Liver (tissue), 3 donors: ENCODE results near the gene PRRG3.

Experiments used
- EGR1 ChIP-seq, 2 donors: IDR thresholded peaks; 2 replicates each; pipeline ENCODE4 v1.6.1; 2016 to 2018; ENCODE audit warnings: antibody characterized with exemption in 2 of 2, low read depth in 2 of 2
- FOXA2 ChIP-seq: IDR thresholded peaks from 2 replicates; pipeline ENCODE4 v1.6.1; 2016; ENCODE audit warnings: antibody characterized with exemption
- JUND ChIP-seq, 2 donors: IDR thresholded peaks; 2 replicates each; pipeline ENCODE4 v1.6.1; 2016; ENCODE audit warnings: antibody characterized with exemption in 2 of 2
- RAD21 ChIP-seq, 2 donors: IDR thresholded peaks; 2 replicates each; pipeline ENCODE4 v1.6.1; 2016; ENCODE audit warnings: antibody characterized with exemption in 2 of 2, mild to moderate bottlenecking in 2 of 2
- SP1 ChIP-seq: IDR thresholded peaks from 2 replicates; pipeline ENCODE4 v1.6.1; 2018; ENCODE audit warnings: antibody characterized with exemption, mild to moderate bottlenecking
- TAF1 ChIP-seq: conservative IDR thresholded peaks from 2 replicates; pipeline ENCODE4 v1.6.1; 2016; ENCODE audit warnings: antibody characterized with exemption, mild to moderate bottlenecking
- YY1 ChIP-seq: IDR thresholded peaks from 2 replicates; pipeline ENCODE4 v1.6.1; 2016; ENCODE audit warnings: antibody characterized with exemption, mild to moderate bottlenecking
- TF ChIP-seq, protein P1 (sequence below): fragments of 150-350 bp; IDR thresholded peaks from 2 replicates; pipeline ENCODE4 v1.5.1; 2017; ENCODE audit warnings: improper control_type of control experiment, low read depth, low read length; ENCODE audit not compliant: missing input control
- TF ChIP-seq, protein P2 (sequence below): IDR thresholded peaks from 2 replicates; pipeline ENCODE4 v1.6.1; 2016; ENCODE audit warnings: antibody characterized with exemption, mild to moderate bottlenecking
- TF ChIP-seq, protein P3 (sequence below): IDR thresholded peaks from 2 replicates; pipeline ENCODE4 v1.6.1; 2016; ENCODE audit warnings: antibody characterized with exemption
- donor health status: healthy.
- donor health status: healthy.

DNA sequence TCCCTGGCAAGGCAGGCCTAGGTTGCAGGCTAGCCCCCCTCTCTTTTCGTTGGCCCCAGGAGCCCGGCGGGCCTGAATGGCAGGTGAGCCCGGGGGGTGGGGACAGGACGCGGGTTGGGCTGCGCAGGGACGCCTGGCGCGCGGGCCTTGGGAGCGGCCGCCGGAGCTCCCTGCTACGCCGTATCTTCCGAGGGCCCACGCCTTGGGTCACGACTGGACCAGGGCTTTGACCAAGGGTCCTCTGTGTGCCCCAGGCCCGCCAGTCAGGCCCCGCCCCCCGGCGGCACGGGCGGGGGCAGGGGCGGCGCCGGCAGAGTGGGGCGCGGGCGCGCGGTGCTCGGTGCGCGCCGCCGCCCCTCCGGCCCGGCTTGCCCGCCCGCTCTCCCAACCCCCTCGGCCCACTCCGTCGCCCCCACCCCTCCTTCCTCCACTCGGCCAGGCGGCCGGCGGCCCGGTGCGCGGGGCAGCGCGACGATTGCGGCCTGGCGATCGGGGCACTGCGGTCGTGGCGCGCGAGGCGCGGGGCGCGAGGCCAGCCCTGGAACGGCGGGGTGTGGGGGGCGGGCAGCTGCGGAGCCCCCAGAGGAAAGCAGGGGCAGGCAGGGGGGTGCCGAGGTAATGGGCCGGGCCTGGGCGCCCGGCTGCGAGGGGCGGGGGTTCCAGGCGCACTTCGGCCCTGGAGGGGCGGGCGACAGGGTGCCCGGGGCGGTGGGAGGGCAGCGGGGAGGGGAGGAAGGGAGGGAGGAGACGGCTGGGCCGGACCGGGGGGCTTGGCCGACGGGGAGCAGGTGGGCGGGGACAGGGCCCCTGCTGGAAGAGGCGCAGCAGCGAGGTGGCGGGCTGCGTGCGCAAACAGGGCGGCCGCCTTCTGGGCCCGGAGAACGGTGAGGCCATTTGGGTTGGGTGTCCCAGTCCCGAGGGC lies at the start of gene PRRG3:
- TF ChIP-seq, protein P1, sequence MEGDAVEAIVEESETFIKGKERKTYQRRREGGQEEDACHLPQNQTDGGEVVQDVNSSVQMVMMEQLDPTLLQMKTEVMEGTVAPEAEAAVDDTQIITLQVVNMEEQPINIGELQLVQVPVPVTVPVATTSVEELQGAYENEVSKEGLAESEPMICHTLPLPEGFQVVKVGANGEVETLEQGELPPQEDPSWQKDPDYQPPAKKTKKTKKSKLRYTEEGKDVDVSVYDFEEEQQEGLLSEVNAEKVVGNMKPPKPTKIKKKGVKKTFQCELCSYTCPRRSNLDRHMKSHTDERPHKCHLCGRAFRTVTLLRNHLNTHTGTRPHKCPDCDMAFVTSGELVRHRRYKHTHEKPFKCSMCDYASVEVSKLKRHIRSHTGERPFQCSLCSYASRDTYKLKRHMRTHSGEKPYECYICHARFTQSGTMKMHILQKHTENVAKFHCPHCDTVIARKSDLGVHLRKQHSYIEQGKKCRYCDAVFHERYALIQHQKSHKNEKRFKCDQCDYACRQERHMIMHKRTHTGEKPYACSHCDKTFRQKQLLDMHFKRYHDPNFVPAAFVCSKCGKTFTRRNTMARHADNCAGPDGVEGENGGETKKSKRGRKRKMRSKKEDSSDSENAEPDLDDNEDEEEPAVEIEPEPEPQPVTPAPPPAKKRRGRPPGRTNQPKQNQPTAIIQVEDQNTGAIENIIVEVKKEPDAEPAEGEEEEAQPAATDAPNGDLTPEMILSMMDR: no peak
- TF ChIP-seq RAD21 (IDR thresholded peaks at IDR 0.05) (no peak), JUND (IDR thresholded peaks at IDR 0.05) (no peak), SP1 (no peak), TAF1 (no peak), EGR1 (IDR thresholded peaks at IDR 0.05; ENCODE audit: low read depth in 2 of 2) (no peak), YY1 (no peak), FOXA2 (no peak)
- TF ChIP-seq, protein P2, sequence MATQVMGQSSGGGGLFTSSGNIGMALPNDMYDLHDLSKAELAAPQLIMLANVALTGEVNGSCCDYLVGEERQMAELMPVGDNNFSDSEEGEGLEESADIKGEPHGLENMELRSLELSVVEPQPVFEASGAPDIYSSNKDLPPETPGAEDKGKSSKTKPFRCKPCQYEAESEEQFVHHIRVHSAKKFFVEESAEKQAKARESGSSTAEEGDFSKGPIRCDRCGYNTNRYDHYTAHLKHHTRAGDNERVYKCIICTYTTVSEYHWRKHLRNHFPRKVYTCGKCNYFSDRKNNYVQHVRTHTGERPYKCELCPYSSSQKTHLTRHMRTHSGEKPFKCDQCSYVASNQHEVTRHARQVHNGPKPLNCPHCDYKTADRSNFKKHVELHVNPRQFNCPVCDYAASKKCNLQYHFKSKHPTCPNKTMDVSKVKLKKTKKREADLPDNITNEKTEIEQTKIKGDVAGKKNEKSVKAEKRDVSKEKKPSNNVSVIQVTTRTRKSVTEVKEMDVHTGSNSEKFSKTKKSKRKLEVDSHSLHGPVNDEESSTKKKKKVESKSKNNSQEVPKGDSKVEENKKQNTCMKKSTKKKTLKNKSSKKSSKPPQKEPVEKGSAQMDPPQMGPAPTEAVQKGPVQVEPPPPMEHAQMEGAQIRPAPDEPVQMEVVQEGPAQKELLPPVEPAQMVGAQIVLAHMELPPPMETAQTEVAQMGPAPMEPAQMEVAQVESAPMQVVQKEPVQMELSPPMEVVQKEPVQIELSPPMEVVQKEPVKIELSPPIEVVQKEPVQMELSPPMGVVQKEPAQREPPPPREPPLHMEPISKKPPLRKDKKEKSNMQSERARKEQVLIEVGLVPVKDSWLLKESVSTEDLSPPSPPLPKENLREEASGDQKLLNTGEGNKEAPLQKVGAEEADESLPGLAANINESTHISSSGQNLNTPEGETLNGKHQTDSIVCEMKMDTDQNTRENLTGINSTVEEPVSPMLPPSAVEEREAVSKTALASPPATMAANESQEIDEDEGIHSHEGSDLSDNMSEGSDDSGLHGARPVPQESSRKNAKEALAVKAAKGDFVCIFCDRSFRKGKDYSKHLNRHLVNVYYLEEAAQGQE: no peak
- TF ChIP-seq, protein P3, sequence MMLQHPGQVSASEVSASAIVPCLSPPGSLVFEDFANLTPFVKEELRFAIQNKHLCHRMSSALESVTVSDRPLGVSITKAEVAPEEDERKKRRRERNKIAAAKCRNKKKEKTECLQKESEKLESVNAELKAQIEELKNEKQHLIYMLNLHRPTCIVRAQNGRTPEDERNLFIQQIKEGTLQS: no peak
